K562 (cell line): ENCODE measurements around the gene KRTAP9-7. TPM values are rescaled to one million over a fixed set of nuclear protein-coding genes. Genes with fewer than 3 reads are reported as not detected.
"Not testable (repeated sequence)": the region's sequence is repeated elsewhere in the genome, so short reads cannot be mapped to it uniquely, and the experiment has no call there.

Experiments
- ATAC-seq: fragments of 200-7000 bp; cut with Tn5 transposase; 3 replicates; pipeline ENCODE4 v1.9.1; 2020; ENCODE audit warnings: moderate library complexity
- BruUV-seq: library from RNA; stranded (reverse); fragments of 400-500 nt; replicated peaks from 2 replicates; lab custom pipeline; 2021; lab: Mats Ljungman, UMichigan
- CTCF ChIA-PET: fragments of 300-600 bp; formaldehyde crosslinking; extraction: SDS; loops from one replicate; lab custom pipeline; 2021; ENCODE audit warnings: low intra/inter-chr PET ratio; lab: Yijun Ruan, JAX
- POLR2A ChIA-PET: fragments of 300-600, 350-650 bp; sonication (Branson Sonifier 250); formaldehyde crosslinking; extraction: SDS; loops from one replicate; lab custom pipeline; 2021; ENCODE audit warnings: antibody characterized with exemption, inconsistent platforms; lab: Yijun Ruan, JAX
- DNase-seq, 4 experiments: peaks; one replicate each; pipeline versions ENCODE4 v3.0.0 to v3.0.0-alpha.2; 2011 to 2018; ENCODE audit warnings: low spot score in 3 of 4, mixed read lengths in 3 of 4; ENCODE audit errors: extremely low read depth in 1 of 4
- FAIRE-seq: peaks from 2 replicates; lab custom pipeline; 2011; peaks lifted over from hg19 to GRCh38; lab: Jason Lieb, UNC
- H2AFZ ChIP-seq: 2 replicates; pipeline ENCODE4 v1.6.0; 2011; ENCODE audit warnings: low read depth, low read length, control low read depth, inconsistent platforms
- H3K27ac ChIP-seq: fragments of 200-600 bp; 3 replicates; pipeline ENCODE4 v1.8.0; 2011; ENCODE audit warnings: low read depth, mild to moderate bottlenecking, control low read depth, inconsistent platforms, low read length, moderate library complexity, mixed read lengths; ENCODE audit errors: extremely low read depth
- H3K27me3 ChIP-seq, 2 experiments: fragments of 300-600 bp in 1 of 2; 2 replicates in 1 of 2; 3 replicates in 1 of 2; pipeline versions ENCODE4 v1.6.0 to v1.8.0; 2011; ENCODE audit warnings: inconsistent platforms in 2 of 2, low read length in 2 of 2, mild to moderate bottlenecking in 1 of 2, mixed read lengths in 1 of 2, moderate library complexity in 1 of 2; ENCODE audit not compliant: control insufficient read depth in 2 of 2, insufficient read depth in 2 of 2
- H3K36me3 ChIP-seq: fragments of 300-600 bp; 3 replicates; pipeline ENCODE4 v1.8.0; 2011; ENCODE audit warnings: mild to moderate bottlenecking, low read length, inconsistent platforms; ENCODE audit not compliant: control insufficient read depth, insufficient read depth
- H3K4me1 ChIP-seq, 2 experiments: fragments of 200-600 bp in 1 of 2; replicated peaks in 1 of 2; 2 replicates in 1 of 2; 3 replicates in 1 of 2; pipeline versions ENCODE4 v1.5.1 to v1.8.0; 2011; ENCODE audit warnings: inconsistent platforms in 2 of 2, low read length in 2 of 2, mild to moderate bottlenecking in 1 of 2, mixed read lengths in 1 of 2, moderate library complexity in 1 of 2; ENCODE audit not compliant: control insufficient read depth in 2 of 2, insufficient read depth in 2 of 2
- H3K4me2 ChIP-seq: 2 replicates; pipeline ENCODE4 v1.6.1; 2011; ENCODE audit warnings: low read length, control low read depth, inconsistent platforms, mixed read lengths; ENCODE audit not compliant: insufficient read depth
- H3K4me3 ChIP-seq: fragments of 200-600 bp; sonication (generic), shearing (Covaris generic); 2 replicates; pipeline ENCODE4 v1.5.1; 2016; ENCODE audit warnings: control low read depth, inconsistent platforms
- H3K79me2 ChIP-seq: fragments of 200-600 bp; 3 replicates; pipeline ENCODE4 v1.8.0; 2011; ENCODE audit warnings: low read length, inconsistent platforms; ENCODE audit not compliant: control insufficient read depth, insufficient read depth
- H3K9ac ChIP-seq, 2 experiments: 2 replicates each; pipeline versions ENCODE4 v1.6.0 to v1.6.1; 2011; ENCODE audit warnings: low read depth in 2 of 2, low read length in 2 of 2, control low read depth in 1 of 2, inconsistent platforms in 1 of 2, mild to moderate bottlenecking in 1 of 2, mixed read lengths in 1 of 2; ENCODE audit not compliant: insufficient read depth in 1 of 2
- H3K9me1 ChIP-seq: one replicate; pipeline ENCODE4 v1.6.0; 2011; ENCODE audit warnings: inconsistent platforms, mild to moderate bottlenecking, low read length, moderate library complexity; ENCODE audit not compliant: control insufficient read depth, insufficient read depth
- H3K9me3 ChIP-seq: replicated peaks from 2 replicates; pipeline ENCODE4 v1.5.1; 2011; ENCODE audit warnings: low read depth, low read length, inconsistent platforms; ENCODE audit not compliant: control insufficient read depth, insufficient read depth
- H4K20me1 ChIP-seq: replicated peaks from 2 replicates; pipeline ENCODE4 v1.6.1; 2011; ENCODE audit warnings: low read length, inconsistent platforms, mixed read lengths; ENCODE audit not compliant: control insufficient read depth, insufficient read depth
- KDM2B ChIP-seq: fragments of 250-450 bp; sonication (Bioruptor Pico); IDR thresholded peaks from 2 replicates; pipeline ENCODE4 v1.8.0; 2021; ENCODE audit warnings: mild to moderate bottlenecking, moderate library complexity
- NCOA2 ChIP-seq, 2 experiments: fragments of 450-650 bp; IDR thresholded peaks; 2 replicates each; pipeline ENCODE4 v1.6.1; 2018; ENCODE audit warnings: mild to moderate bottlenecking in 2 of 2, moderate library complexity in 1 of 2; ENCODE audit not compliant: partially characterized antibody in 2 of 2
- NR3C1 ChIP-seq: sonication (generic); formaldehyde crosslinking; IDR thresholded peaks from 2 replicates; pipeline ENCODE4 v1.8.1; 2022; ENCODE audit warnings: missing genetic modification reagents
- WGBS: fragments of 100-300 bp; shearing (Covaris generic); methylation state at CpG from one replicate; pipeline ENCODE4 v1.1.6; 2016; ENCODE audit warnings: low coverage, mixed read lengths; ENCODE audit not compliant: insufficient coverage; ENCODE audit errors: missing lambda C conversion rate; 5-methylcytosine and 5-hydroxymethylcytosine counted together
- in situ Hi-C: fragments of 300-500 bp; cut with MboI; formaldehyde crosslinking; loops from 4 replicates; pipeline ENCODE4 v1.15.0; 2018; ENCODE audit warnings: inconsistent platforms, mixed read lengths
- intact Hi-C: fragments of 100-400 bp; cut with micrococcal nuclease; formaldehyde crosslinking; loops from 2 replicates; pipeline ENCODE4 v1.14.2; 2022
- polyA plus RNA-seq, 8 experiments: library from polyadenylated mRNA; depleted of rRNA in 4 of 8; stranded (reverse) in 5 of 8; unstranded in 3 of 8; fragments of >200 nt; fragmentation: Nextera tagmentation in 2 of 8; fragmentation: Illumina TruSeq in 1 of 8; extraction: Ambion mirVana in 2 of 8; extraction: Trizol in 1 of 8; gene quantifications; 2 replicates each; pipeline versions ENCODE4 v1.2.1 to v1.2.3, GENCODE V29; 2011 to 2014; ENCODE audit warnings: inconsistent platforms in 1 of 8, missing spikeins in 1 of 8
- total RNA-seq, 7 experiments: library from RNA; depleted of rRNA in 6 of 7; stranded (reverse); fragments of >200 nt in 6 of 7; fragmentation: Illumina TruSeq in 2 of 7; extraction: Trizol in 2 of 7; gene quantifications; 2 replicates each; pipeline versions ENCODE4 v1.2.1 to v1.2.3, GENCODE V29; 2011 to 2021; ENCODE audit warnings: low replicate concordance in 1 of 7
- TF ChIP-seq, protein P1 (sequence below): fragments of 250-450 bp; sonication (Bioruptor Pico); IDR thresholded peaks from 2 replicates; pipeline ENCODE4 v1.5.0; 2020; ENCODE audit warnings: mild to moderate bottlenecking, borderline replicate concordance
- TF ChIP-seq, protein P2 (sequence below): sonication (generic); formaldehyde crosslinking; IDR thresholded peaks from 2 replicates; pipeline ENCODE4 v1.8.1; 2023; ENCODE audit warnings: mild to moderate bottlenecking, missing genetic modification reagents, moderate library complexity

Gene KRTAP9-7
- total and polyA plus RNA-seq, 9 of the 15 experiments (the other 6 are each of a cell fraction or from before 2014, with no cell fraction given) = not detected

DNA sequence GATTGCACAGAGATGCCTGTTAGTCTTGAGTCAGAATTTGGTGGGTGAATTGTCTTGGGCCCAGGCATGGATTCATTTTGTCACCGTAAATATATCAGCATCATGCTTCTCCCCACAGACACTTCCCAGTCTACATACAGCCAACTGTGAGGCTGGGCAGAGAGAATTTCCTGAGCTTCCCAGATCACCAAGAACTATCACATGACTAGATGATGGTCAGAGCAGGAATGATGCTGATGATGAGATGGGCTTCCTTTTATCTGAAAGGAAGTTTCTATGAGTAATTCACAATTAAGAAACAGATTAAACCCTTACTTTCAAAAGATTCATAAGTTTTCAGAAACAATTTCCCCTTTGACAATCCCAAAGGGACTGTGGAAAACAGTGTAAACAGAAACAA is 20.6 kb upstream of the KRTAP9-7 start (continued):
- TF ChIP-seq, protein P1, sequence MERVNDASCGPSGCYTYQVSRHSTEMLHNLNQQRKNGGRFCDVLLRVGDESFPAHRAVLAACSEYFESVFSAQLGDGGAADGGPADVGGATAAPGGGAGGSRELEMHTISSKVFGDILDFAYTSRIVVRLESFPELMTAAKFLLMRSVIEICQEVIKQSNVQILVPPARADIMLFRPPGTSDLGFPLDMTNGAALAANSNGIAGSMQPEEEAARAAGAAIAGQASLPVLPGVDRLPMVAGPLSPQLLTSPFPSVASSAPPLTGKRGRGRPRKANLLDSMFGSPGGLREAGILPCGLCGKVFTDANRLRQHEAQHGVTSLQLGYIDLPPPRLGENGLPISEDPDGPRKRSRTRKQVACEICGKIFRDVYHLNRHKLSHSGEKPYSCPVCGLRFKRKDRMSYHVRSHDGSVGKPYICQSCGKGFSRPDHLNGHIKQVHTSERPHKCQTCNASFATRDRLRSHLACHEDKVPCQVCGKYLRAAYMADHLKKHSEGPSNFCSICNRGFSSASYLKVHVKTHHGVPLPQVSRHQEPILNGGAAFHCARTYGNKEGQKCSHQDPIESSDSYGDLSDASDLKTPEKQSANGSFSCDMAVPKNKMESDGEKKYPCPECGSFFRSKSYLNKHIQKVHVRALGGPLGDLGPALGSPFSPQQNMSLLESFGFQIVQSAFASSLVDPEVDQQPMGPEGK = no peak
- TF ChIP-seq NCOA2 (IDR thresholded peaks at IDR 0.05; ENCODE audit: partially characterized antibody in 2 of 2) (no peak), NR3C1 (no peak), KDM2B (CRISPR knock-in tag) (no peak)
- TF ChIP-seq, protein P2, sequence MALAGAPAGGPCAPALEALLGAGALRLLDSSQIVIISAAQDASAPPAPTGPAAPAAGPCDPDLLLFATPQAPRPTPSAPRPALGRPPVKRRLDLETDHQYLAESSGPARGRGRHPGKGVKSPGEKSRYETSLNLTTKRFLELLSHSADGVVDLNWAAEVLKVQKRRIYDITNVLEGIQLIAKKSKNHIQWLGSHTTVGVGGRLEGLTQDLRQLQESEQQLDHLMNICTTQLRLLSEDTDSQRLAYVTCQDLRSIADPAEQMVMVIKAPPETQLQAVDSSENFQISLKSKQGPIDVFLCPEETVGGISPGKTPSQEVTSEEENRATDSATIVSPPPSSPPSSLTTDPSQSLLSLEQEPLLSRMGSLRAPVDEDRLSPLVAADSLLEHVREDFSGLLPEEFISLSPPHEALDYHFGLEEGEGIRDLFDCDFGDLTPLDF = no peak
- TF ChIP-seq, all 486 proteins: peak for 0

GRCh38 chr17:41255381-41256290 is 19.9 kb upstream of the KRTAP9-7 start, which contains the start of gene KRTAP9-9:
TSS of gene KRTAP9-9 (plus strand) at chr17:41255384.
- H3K27ac ChIP-seq, H3K9me3 ChIP-seq, H3K9ac ChIP-seq, H3K4me1 ChIP-seq, H3K4me2 ChIP-seq, BruUV-seq, intact Hi-C loops, ATAC-seq, H3K9me1 ChIP-seq, H3K79me2 ChIP-seq, in situ Hi-C loops, H4K20me1 ChIP-seq, H3K27me3 ChIP-seq, H3K36me3 ChIP-seq, POLR2A ChIA-PET, H3K4me3 ChIP-seq, H2AFZ ChIP-seq: not testable (repeated sequence)
- WGBS = 2% methylated on average over 5 of the region's 5 CpGs
- FAIRE-seq (peak; percentile 35), DNase-seq (peak in 1 of 4 experiments; percentile 0)
- CTCF ChIA-PET = interaction anchor here (0.6 kb wide), 1 partner anchor 53 kb away, joined by 3 read pairs; the partner anchor contains the start of gene KRTAP16-1
